Activated CD8-positive, alpha-beta memory T cell treated with anti-CD3 and anti-CD28 coated beads, Interleukin-2, amount 50 U/mL, for 24 hours (primary cell): ENCODE results near the gene DNMT1.

Experiments
- DNase-seq: peaks from one replicate; pipeline ENCODE4 v3.0.0-alpha.2; 2020; ENCODE audit errors: extremely low read depth

The DNMT1 gene

GRCh38 chr19:10141479-10141878 is 53.3 kb downstream of the DNMT1 start:
- no peak for DNase-seq

GRCh38 chr19:10139952-10140351 is 54.8 kb downstream of the DNMT1 start:
- no peak for DNase-seq

GRCh38 chr19:10138879-10139795 is 55.6 kb downstream of the DNMT1 start:
- DNase-seq = no peak

- DNase-seq = no peak
Measured at GRCh38 chr19:10137751-10138682, 56.7 kb downstream of the DNMT1 start.

- DNase-seq = no peak
Measured at GRCh38 chr19:10136936-10137335, 57.8 kb downstream of the DNMT1 start.

- no peak for DNase-seq
Measured at GRCh38 chr19:10135551-10136334, 59.0 kb downstream of the DNMT1 start.

- DNase-seq = no peak
Measured at GRCh38 chr19:10134040-10134439, 60.7 kb downstream of the DNMT1 start.

GRCh38 chr19:10133596-10133995 is 61.2 kb downstream of the DNMT1 start:
- DNase-seq = no peak

GRCh38 chr19:10132905-10133304 is 61.8 kb downstream of the DNMT1 start:
- no peak for DNase-seq

GRCh38 chr19:10126213-10126639 is 68.5 kb downstream of the DNMT1 start:
- DNase-seq = no peak

GRCh38 chr19:10124429-10124828 is 70.3 kb downstream of the DNMT1 start:
- no peak for DNase-seq

GRCh38 chr19:10122045-10122444 is 72.7 kb downstream of the DNMT1 start:
- DNase-seq = no peak

GRCh38 chr19:10120538-10121189 is 74.1 kb downstream of the DNMT1 start:
- DNase-seq = no peak

GRCh38 chr19:10118960-10119359 is 75.8 kb downstream of the DNMT1 start:
- no peak for DNase-seq

GRCh38 chr19:10116866-10117616 is 77.7 kb downstream of the DNMT1 start:
- DNase-seq = no peak

- no peak for DNase-seq
Measured at GRCh38 chr19:10116085-10116865, 78.5 kb downstream of the DNMT1 start.

- DNase-seq = no peak
Measured at GRCh38 chr19:10115392-10116084, 79.2 kb downstream of the DNMT1 start.

- no peak for DNase-seq
Measured at GRCh38 chr19:10114651-10115391, 79.9 kb downstream of the DNMT1 start.
